Measurements from ENCODE around the gene ATOH8.

ATOH8 gene

GRCh38 chr2:85792783-85793441 is 39.1 kb downstream of the ATOH8 start:
- TF ChIP-seq GATA2 (IDR thresholded peaks at IDR 0.05; ENCODE audit: low read depth, low read length): no peak
- TF ChIP-seq GATA3 (IDR thresholded peaks at IDR 0.05; ENCODE audit: low read depth, low read length): no peak

- no peak for TF ChIP-seq GATA3 (IDR thresholded peaks at IDR 0.05; ENCODE audit: low read depth, low read length)
- no peak for TF ChIP-seq GATA2 (IDR thresholded peaks at IDR 0.05; ENCODE audit: low read depth, low read length)
These were observed 39.8 kb downstream of the ATOH8 start for GRCh38 chr2:85793584-85793983.

- TF ChIP-seq GATA2 (IDR thresholded peaks at IDR 0.05; ENCODE audit: low read depth, low read length): no peak
- TF ChIP-seq GATA3 (IDR thresholded peaks at IDR 0.05; ENCODE audit: low read depth, low read length): no peak
These were observed 40.2 kb downstream of the ATOH8 start for GRCh38 chr2:85794038-85794441.

DNA sequence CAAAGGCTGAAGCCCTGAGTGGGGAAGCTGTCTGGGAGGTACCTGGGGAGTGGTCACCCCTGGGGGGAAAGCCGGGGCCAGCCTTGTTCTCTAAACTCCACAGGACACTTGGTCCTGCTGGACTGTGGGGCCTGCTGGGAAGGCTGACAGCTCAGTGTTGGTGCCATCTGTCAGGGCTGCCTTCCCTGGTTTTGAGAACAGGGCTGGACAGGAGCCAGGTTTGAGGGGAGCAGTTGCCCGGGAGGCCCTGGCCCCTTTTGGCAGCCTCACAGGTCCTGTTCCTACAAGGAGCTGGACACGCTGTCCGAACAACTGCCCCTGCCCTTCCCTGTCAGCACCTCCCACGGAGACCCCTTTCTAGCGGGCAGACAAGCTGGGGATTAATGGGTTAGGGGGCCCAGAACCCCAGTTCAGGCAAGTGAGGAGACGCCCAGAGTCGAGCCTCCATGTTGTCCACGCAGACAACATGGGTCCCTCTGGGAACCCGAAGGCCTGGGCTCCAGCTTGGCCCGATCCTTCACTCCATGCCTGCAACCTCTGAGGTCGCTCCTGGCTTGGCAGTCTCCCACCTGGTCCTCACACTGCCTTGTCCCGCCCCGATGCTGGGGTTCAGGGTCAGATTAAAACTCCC is 40.8 kb downstream of the ATOH8 start:
- no peak for TF ChIP-seq GATA2 (IDR thresholded peaks at IDR 0.05; ENCODE audit: low read depth, low read length)
- TF ChIP-seq GATA3 (IDR thresholded peaks at IDR 0.05; ENCODE audit: low read depth, low read length): no peak

- TF ChIP-seq GATA2 (IDR thresholded peaks at IDR 0.05; ENCODE audit: low read depth, low read length) (no peak), GATA3 (IDR thresholded peaks at IDR 0.05; ENCODE audit: low read depth, low read length) (no peak)
These were observed 41.7 kb downstream of the ATOH8 start for GRCh38 chr2:85795331-85796045.

- TF ChIP-seq GATA2 (IDR thresholded peaks at IDR 0.05; ENCODE audit: low read depth, low read length) (no peak), GATA3 (IDR thresholded peaks at IDR 0.05; ENCODE audit: low read depth, low read length) (no peak)
These were observed 42.2 kb downstream of the ATOH8 start for GRCh38 chr2:85796046-85796340.

- TF ChIP-seq GATA2 (IDR thresholded peaks at IDR 0.05; ENCODE audit: low read depth, low read length): no peak
- no peak for TF ChIP-seq GATA3 (IDR thresholded peaks at IDR 0.05; ENCODE audit: low read depth, low read length)
These were observed 42.8 kb downstream of the ATOH8 start for GRCh38 chr2:85796341-85797262.

GRCh38 chr2:85797263-85797660 is 43.5 kb downstream of the ATOH8 start:
- TF ChIP-seq GATA2 (IDR thresholded peaks at IDR 0.05; ENCODE audit: low read depth, low read length) (no peak), GATA3 (IDR thresholded peaks at IDR 0.05; ENCODE audit: low read depth, low read length) (no peak)

- TF ChIP-seq GATA2 (IDR thresholded peaks at IDR 0.05; ENCODE audit: low read depth, low read length) (no peak), GATA3 (IDR thresholded peaks at IDR 0.05; ENCODE audit: low read depth, low read length) (no peak)
These were observed 44.1 kb downstream of the ATOH8 start for GRCh38 chr2:85797921-85798320.

DNA sequence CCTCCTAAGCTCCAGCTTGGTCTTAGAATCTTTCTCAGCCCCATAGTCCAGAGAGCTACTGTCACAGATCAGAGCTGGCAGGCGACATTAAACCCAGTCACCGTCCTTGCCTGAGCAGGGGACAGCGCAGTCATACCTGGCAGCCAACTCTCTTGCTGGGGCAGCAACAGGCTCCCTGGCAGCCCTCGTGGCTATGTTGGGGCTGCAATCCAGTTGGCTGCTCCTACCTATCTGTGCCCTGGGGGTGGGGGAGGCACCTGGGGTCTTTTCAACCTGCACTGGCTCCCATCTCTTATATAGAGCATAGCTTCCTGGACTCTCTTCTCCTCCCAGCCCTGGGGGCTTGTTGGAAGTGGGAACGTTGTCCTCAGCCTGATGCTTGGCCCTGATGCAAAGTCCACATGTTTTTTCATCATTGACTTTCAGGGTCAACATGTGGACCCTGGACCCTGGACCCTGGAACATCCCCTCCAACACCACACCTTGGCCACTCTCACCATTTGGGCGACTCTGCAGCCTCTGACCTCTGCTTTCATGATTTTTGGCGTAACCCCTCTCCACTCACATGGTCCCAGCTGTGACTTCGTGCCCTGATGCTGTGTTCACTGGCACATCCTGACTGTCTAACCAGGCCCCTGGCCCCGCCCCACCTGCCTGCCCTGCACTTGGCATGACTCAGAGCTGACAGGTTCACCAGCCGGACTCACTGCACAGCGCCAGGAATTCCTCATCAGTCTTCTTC is 45.6 kb downstream of the ATOH8 start:
- TF ChIP-seq GATA3 (IDR thresholded peaks at IDR 0.05; ENCODE audit: low read depth, low read length) (no peak), GATA2 (IDR thresholded peaks at IDR 0.05; ENCODE audit: low read depth, low read length) (no peak)

DNA sequence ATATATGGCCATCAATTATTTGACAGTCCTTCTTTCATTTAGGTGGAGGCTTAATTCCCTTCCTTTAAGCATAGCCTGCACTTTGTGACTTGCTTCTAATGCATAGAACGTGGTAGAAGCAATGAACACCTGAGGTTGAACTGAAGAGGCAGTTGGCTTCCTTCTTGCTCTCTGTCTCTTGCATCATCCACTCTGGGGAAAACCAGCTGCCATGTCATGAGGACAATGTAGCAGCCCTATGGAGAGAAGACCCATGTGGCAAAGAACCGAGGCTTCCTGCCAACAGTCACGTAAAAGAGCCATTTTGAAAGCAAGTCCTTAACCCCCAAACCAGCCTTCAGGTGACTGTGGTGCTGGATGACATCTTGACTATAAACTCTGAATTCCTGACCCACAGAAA is 46.8 kb downstream of the ATOH8 start:
- TF ChIP-seq GATA3 (IDR thresholded peaks at IDR 0.05; ENCODE audit: low read depth, low read length) (no peak), GATA2 (IDR thresholded peaks at IDR 0.05; ENCODE audit: low read depth, low read length) (no peak)

DNA sequence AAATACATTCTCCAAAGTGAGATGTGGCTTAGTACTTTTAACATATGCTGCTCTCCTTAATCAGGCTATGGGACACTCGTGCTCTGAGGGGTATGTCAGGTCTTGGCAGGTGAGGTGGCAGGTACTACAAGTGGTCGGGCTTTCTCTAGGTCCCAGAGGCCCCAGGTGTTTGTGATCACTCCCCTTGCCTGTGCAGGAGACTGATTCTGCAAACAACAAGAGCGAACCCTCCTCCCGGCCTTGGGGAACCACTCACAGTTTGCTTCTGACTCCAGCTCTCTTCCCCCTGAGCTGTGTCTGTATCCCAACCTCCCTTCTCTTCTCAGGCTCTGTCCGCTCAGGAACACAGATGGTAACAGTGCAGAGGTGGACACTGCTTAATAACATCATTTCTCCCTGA is 48.1 kb downstream of the ATOH8 start:
- TF ChIP-seq GATA2 (IDR thresholded peaks at IDR 0.05; ENCODE audit: low read depth, low read length): no peak
- no peak for TF ChIP-seq GATA3 (IDR thresholded peaks at IDR 0.05; ENCODE audit: low read depth, low read length)

GRCh38 chr2:85802354-85803103 is 48.7 kb downstream of the ATOH8 start:
- TF ChIP-seq GATA2 (IDR thresholded peaks at IDR 0.05; ENCODE audit: low read depth, low read length) (no peak), GATA3 (IDR thresholded peaks at IDR 0.05; ENCODE audit: low read depth, low read length) (no peak)

Measured in SH-SY5Y (cell line).